Stimulated activated CD8-positive, alpha-beta memory T cell treated with anti-CD3 and anti-CD28 coated beads, Interleukin-12 subunit alpha, Interleukin-12 subunit beta, amount 100 ng/mL, for 1 hour (primary cell): ENCODE data around the gene C14orf180.

Source experiments
- DNase-seq: peaks from one replicate; pipeline ENCODE4 v3.0.0-alpha.2; 2020; ENCODE audit warnings: low read depth

The C14orf180 gene

GRCh38 chr14:104593710-104594136, 14.2 kb downstream of the C14orf180 start:
- DNase-seq: no peak

DNA sequence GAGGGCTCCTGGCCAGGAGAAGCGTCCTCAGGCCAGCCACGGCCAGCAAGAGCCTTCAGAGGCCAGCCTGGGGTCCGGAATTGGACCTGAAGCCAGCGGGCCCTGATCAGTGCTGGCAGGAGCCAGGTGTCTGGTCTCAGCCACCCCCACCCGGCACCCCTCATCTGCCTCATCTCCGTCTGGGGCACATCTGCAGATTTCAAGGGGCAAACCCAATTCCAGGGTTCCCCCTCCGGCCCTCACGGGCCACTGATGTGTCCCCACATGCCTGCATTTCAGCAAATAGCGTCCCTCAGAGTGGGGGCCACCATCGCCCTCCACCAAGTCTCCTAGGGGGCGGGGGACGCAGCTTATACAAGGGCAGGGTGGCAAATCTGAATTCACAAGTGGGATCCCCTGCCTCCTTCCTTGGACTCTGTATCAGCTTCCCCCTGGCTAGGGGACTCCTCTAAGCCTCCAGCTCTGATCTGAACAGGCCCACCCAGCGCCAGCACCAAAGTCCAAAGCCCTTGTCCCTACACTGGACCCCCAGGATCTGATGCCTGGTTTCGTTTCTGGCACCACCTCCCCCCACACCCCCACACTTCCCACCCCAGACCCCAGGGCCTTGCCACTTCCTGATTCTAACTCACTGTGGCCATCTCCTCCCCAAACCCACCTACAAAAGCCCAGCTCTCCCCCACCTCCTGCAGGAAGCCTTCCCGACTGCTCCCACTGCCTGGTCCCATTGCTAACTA, 14.9 kb downstream of the C14orf180 start:
- no peak for DNase-seq

DNA sequence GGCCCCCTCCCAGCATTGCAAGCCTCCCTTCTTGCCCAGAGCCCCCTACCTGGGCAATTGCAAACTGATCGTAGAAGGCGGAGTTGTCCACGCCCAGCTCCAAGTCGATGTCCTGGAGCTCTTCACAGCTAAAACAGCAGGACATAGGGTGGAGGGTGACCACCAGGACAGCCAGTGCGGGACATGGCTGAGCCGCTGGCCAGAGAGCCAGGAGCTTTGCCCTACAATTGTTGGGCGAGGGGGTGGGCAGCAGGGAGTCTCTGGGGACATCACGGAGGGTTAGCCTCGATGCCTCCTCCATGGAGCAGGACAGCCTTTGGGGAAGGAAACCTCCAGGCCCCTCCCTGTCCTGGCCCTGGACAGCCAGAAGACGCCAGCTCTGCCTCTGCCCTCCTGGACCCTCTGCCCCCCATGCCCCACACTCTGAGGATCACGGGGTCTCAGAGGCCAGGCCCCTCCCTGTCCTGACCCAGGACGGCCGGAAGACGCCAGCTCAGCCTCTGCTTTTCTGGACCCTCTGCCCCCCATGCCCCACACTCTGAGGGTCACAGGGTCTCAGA, 15.6 kb downstream of the C14orf180 start:
- DNase-seq: no peak

GRCh38 chr14:104595911-104596450, 16.4 kb downstream of the C14orf180 start:
- DNase-seq: no peak

GRCh38 chr14:104596451-104596918, 16.9 kb downstream of the C14orf180 start:
- no peak for DNase-seq

- no peak for DNase-seq
Measured at GRCh38 chr14:104596927-104597351, 17.4 kb downstream of the C14orf180 start.

GRCh38 chr14:104597576-104597975, 18.0 kb downstream of the C14orf180 start:
- DNase-seq: no peak

DNA sequence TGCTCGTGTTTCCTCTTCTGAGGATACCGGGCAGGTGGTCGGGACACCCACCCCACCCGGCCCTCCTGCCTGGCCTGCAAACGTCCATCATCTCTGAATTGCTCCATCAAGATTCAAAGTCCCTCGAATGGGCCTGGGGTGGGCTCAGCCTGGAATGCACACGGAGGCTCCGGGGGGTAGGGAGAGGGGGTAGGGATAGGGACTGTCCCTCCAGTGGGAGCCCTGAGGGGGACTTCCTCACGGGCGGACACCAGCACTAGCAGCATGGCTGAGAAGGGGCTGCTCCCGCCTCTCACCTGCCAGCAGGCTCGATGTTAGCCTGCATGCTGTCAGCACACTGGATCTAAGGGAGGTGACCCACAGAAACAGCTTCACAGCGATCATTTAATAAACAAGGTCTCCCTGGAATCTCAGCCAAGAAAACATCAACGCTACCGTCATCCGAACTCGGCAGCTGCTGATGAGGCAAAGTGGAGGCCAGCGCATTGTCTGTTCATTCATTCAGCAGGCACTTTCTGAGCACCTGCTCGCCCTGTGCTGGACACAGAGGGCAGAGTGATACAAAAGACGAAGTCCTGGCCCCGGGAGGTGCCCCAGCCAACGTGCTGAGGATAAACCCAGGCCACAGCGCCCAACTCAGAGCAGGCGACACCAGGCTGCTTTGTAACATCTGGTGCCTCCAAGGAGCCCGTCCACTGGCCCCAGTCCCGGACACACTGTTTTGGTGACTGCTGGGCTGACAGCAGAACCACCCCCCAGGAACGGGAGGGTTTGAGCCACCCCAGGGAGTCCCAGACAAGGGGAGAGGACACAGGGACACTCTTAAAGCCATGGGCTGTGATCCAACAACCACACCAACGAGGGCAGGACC, 18.7 kb downstream of the C14orf180 start:
- no peak for DNase-seq

DNA sequence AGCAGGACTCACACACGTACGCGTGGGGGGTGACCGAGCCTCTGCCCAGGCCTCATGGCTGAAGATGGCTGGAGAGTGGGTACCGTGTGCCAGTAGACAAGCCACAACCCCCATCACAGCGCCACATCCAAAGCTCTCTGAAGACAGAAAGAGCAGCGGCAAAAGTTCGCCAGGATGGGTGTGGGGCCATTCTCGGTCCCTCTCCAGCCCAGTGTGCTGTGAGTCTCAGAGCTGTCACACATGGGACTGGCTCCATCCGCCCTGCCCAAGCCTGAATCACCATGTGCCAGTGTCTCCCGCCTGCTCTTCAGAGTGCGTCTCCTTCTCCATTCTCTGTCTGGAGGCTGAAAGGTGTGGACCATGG, 19.3 kb downstream of the C14orf180 start:
- DNase-seq: no peak

GRCh38 chr14:104599446-104599845, 19.9 kb downstream of the C14orf180 start:
- no peak for DNase-seq

- DNase-seq: no peak
Measured at GRCh38 chr14:104600141-104600643, 20.6 kb downstream of the C14orf180 start.

DNA sequence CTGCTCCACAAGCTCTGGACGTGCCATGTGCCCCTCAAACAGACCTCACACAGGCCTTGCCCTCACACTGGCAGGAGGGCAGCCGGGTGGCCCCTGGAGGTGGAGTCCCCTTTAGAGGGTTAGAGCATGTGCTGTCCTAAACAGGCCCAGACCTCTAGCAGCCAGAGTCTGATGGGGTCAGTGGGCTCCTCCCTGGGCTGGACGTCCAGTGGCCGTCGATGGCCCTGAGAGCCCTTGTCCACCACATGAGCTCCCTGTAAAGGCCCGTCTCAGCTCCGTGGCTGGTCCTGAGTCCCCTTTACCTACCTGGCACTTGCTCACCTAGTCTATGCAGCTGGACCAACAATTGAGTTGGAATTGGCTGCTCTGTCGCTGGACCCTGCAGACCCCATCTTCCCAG, 21.2 kb downstream of the C14orf180 start:
- DNase-seq: no peak

DNA sequence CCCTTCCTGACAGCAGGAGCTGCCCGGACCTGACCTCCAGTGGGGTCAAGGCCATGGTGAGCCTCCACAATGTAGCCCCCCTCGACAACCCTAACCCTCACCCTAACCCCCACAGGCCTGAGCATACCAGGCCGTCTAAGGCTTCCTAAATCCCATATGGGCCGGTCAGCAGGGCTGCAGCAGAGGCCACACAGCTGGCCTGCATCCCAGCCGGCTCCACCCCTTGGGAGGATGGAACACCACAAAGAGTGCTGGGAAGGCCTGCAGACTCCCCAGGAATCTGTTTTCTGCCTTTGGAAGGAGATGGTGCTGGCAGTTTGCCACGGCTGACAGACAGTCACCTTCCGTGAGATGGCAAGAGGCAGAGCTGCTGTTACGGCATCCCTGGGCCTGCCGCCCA, 22.2 kb downstream of the C14orf180 start:
- no peak for DNase-seq

DNA sequence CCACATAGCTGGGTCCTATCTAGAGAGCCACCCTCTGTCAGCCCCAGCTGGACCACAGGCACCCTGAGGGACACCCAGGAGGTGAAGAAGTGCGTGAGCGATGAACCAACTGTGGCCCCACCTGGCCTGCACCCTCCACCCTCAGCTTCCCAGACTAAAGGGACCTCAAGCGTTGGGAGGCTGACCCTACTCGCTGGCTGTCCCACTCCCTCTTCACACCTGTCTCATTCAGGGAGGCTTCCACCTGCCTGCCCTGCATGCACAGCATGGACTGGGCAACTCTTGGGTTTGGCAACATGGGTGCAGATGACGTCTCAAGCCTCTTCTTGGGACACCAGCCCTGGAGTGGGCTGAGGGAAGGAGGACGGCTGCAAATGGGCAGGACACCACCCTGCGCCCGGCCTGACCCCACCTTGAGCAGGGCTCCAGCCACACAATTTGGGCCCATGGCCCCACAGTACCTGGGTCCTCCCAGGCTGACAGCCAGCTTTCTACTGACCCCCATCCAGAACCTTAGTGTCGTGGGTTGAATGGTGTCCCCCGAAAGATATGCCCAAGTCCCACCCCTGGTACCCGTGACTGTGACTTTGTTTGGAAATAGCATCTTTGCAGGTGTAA, 22.9 kb downstream of the C14orf180 start:
- no peak for DNase-seq

DNA sequence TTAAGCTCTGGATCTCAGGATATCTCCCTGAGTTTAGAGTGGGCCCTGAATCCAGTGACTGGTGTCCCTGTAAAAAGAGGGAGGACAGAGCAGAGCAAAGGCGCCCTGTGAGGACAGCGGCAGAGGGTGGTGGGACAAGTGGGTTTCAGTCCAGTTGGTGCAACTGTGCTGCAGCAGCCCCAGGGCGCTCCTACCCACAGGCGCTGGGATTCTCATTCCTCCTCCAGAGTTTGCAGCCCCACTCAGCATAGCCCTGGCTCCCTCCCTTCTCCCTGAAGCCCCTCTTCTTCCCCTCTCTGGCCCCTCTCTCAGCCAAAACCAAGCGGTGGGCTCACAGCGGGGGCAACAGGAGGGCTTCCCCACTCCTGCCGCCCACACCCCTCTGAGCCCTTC, 23.4 kb downstream of the C14orf180 start:
- DNase-seq: no peak

- DNase-seq: no peak
Measured at GRCh38 chr14:104603711-104604401, 24.3 kb downstream of the C14orf180 start.

DNA sequence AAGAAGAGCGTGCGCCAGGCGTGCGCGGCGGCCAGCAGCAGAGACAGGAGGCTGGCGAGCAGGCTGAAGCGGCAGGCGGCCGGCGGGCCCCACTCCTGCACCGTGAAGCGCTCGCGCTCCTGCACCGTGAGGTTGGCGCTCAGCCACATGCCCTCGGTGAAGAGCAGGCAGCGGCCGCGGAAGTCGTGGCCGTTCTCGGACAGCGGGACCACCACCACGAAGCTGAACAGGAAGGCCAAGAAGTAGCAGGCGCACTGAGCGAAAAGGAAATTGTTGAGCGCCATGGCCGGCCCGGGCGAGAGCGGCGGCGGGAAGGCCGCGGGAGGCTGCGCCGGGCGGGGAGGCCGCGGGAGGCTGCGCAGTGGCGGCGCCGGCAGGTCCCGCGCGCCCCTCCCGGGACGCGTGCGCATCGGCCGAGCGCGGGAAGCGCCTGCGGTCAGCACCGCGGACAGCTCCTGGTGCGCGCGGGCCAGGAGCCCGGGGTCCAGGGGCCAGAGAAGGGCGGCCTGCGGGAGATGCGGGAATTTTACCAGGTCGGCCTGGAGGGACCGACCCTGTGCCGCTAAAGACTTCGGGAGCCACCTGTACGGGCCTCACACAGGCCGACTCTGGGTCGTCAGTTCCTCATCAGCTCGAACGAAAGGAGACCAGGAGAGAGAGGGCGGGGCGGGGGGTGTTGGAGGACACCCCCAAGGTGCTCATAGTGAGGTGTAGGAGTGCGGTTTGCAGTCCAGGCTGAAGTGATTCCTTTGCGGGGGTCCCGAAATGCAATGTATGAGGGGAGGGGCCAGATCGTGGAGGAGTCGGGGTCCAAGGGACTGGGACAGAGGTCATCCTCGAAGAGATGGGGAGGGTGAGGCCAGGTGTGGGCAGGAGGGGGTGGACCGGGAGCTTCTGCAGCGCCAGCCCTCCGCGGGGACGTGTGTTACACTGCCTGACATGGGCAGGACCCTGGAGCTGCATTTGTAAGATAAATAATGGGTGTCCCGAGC, 25.2 kb downstream of the C14orf180 start, which contains the start of gene TMEM179:
Gene TMEM179 (minus strand): TSS at position 315 of the 992 bp plus-strand sequence. CDS start 31 bp downstream, at position 284.
- no peak for DNase-seq

DNA sequence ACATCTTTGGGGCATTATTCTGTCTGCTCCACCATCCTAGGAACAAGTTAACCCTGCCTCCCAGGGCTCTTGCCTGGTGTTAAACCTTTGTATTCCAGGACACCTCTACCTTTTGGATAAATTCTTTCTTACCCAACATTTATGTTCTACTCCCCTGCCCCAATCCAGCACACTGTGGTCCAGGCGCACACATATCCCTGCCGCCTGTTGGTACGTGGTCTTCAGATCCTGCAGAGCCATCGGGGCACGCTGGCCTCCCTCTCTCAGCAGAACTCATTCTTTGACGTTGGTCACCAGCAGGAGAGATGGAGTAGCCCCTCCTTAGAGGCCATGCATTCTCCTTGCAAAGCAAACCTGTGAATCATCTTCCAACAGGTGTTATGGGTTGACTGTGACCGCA, 30.1 kb downstream of the C14orf180 start:
- DNase-seq: no peak

DNA sequence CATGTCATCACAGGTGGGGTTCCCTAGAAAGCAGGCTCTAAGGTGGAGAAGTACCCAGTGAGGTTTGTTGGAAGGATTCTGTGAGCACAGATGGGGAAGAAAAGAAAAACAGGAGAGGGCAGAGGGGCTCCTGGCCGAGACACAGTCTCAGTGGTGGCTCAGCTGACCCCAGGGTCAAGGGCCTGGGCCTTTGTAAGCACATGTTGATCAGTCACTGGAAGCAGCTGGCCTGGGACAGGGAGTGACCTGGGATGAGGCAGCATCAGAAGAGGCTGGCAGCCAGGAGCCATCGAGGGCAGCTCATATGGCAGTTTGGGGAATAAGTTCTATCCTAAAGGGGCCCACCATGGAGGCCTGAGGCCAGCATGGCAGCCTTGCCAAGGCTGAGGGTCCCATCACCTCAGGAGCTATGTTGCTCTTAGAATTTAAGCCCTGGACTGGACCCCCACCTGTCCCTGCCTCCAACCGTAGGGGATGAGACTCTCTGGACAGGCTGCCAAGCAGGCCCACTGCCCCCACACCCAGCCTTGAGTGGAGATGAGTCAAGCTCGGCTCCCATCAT, 31.3 kb downstream of the C14orf180 start:
- DNase-seq: no peak

- no peak for DNase-seq
Measured at GRCh38 chr14:104611881-104612280, 32.3 kb downstream of the C14orf180 start.
